GM19397 (cell line): Measurements from ENCODE around the gene CYB5A.
"Not testable (repeated sequence)": the region's sequence is repeated elsewhere in the genome, so short reads cannot be mapped to it uniquely, and the experiment has no call there.

Experiments used
- ATAC-seq: cut with Tn5 transposase; IDR thresholded peaks from one replicate; pipeline ENCODE4 v1.9.1; 2021; ENCODE audit warnings: mild to moderate bottlenecking, moderate library complexity; ENCODE audit not compliant: unreplicated experiment

CYB5A gene

GRCh38 chr18:74299162-74299561 lies 7.4 kb upstream of the CYB5A start:
- ATAC-seq, result no peak

DNA sequence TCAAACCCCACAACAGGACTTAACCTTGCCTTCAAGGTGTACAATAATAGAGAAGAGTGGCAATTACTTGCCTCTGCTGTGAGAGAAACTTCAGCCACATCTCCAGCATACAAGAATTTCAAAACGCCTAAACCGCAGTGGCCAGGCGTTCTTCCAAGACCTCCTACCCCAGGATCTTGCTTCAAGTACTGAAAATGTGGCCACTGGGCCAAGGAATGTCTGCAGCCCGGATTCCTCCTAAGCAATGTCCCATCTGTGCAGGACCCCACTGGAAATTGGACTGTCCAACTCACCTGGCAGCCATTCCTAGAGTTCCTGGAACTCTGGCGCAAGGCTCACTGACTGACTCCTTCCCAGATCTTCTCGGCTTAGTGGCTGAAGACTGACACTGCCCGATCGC lies 2.8 kb upstream of the CYB5A start:
- ATAC-seq, result no peak

GRCh38 chr18:74292982-74293381 lies 1.2 kb upstream of the CYB5A start:
- not testable (repeated sequence) for ATAC-seq

DNA sequence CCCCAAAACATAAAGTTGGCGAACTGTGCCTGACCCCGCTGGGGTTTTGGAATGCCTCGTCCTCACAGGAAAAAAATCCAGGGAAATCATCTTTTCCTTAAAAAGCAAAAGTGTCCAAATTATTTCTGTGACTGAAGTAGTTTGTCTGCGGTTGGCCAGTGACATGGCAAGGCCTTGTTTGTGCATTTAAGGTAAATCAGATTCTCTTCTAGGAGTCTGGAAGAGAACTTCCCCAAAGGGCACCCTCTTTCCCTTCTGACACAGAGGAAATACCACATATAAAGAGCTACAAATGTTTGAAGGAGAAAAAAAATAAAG lies 737 bp upstream of the CYB5A start:
- ATAC-seq, result no peak

DNA sequence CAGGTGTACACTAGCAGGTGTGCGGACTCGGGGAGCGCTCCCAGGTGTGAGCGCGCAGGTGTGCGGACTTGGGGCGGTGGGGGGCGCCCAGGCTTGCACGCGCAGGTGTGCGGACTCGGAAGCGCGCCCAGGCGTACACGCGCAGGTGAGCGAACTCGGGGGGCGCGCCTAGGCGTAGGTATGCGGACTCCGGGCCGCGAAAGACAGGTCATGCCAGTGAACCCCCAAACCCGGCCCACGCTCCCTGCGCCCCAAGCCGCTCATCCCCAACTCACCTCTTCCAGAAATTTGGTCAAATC lies 342 bp downstream of the CYB5A start:
- ATAC-seq, result no peak

GRCh38 chr18:74290794-74291471 lies 830 bp downstream of the CYB5A start:
- ATAC-seq, result no peak

- no peak for ATAC-seq
Observed at GRCh38 chr18:74290021-74290420, 1.7 kb downstream of the CYB5A start.

- no peak for ATAC-seq
Observed at GRCh38 chr18:74289137-74289536, 2.6 kb downstream of the CYB5A start.

DNA sequence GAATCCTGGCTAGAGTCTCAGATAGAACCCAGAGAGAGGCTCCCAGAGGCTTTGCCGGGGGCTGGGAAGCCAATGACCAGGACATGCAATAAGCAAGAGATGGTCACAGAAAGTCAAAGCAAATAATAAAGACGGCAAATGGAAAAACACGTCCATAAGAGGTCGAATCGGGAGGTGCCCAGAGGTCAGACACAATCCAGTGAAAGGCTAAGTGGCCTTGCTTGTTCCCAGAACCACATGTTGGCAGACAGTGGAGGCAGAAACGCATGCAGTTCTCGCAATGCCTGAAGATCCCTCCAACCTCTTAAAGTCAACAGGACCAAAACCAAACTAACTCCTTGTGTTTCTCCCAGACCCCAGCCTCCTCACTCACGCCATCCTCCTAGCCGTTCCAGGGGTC lies 3.0 kb downstream of the CYB5A start:
- ATAC-seq, result no peak

DNA sequence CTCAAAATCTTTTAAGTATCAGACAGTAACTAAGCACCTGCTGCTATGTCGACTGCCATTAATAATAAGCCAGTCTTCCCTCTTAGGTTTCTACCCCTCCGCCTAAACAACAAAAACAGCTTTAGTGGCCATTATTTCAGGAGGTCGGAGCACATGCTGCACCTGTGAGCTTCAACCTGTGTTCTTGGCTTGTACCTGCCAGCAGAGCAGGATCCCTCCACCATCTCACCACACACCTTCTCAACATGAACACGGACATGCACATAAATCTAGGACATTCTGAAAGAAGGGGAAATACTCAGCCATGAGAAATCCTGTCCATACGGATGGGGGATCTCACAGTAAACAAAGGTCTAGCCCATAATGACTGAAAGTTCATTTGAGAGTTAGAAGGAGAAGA lies 3.7 kb downstream of the CYB5A start:
- ATAC-seq, result no peak

GRCh38 chr18:74286856-74287255 lies 4.9 kb downstream of the CYB5A start:
- ATAC-seq, result no peak

DNA sequence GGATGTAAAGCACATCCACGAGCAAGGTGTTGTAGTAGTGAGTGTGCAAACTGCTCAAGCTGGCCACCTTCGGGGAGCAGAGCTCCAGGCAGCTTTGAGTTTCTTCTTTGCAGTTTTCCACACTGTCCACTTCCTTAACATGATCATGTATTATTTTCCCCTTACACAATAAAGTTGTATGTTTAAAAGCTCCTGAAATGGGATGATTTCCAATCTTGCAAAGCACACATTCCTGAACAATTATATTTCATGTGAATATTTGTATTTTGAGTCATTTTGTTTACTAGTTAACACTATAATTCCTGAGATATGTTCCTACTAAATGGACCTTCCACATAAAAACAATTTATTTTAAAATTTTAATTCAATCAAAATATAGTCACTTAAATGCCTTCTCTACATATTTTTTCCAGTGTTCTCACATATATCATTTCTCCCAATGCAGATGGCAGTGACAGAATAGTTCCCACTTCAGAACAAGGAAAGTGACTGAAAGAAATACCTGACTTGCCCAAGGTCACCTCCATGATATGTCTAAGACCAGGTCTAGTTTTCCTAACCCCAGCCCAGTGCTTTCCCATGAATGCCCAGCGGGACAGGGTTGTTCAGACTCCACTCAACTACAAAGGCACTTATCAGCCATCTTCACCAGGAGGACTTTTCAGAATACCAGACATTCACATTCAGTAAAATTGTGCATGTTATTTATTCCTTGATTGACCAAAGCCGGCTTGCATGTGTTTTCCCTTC lies 5.5 kb downstream of the CYB5A start:
- no peak for ATAC-seq

- ATAC-seq, result not testable (repeated sequence)
Observed at GRCh38 chr18:74285583-74285982, 6.2 kb downstream of the CYB5A start.

- no peak for ATAC-seq
Observed at GRCh38 chr18:74284980-74285355, 6.8 kb downstream of the CYB5A start.

- no peak for ATAC-seq
Observed at GRCh38 chr18:74284191-74284979, 7.4 kb downstream of the CYB5A start.

- ATAC-seq, result no peak
Observed at GRCh38 chr18:74283646-74284045, 8.1 kb downstream of the CYB5A start.

GRCh38 chr18:74282755-74283554 lies 8.8 kb downstream of the CYB5A start:
- no peak for ATAC-seq

DNA sequence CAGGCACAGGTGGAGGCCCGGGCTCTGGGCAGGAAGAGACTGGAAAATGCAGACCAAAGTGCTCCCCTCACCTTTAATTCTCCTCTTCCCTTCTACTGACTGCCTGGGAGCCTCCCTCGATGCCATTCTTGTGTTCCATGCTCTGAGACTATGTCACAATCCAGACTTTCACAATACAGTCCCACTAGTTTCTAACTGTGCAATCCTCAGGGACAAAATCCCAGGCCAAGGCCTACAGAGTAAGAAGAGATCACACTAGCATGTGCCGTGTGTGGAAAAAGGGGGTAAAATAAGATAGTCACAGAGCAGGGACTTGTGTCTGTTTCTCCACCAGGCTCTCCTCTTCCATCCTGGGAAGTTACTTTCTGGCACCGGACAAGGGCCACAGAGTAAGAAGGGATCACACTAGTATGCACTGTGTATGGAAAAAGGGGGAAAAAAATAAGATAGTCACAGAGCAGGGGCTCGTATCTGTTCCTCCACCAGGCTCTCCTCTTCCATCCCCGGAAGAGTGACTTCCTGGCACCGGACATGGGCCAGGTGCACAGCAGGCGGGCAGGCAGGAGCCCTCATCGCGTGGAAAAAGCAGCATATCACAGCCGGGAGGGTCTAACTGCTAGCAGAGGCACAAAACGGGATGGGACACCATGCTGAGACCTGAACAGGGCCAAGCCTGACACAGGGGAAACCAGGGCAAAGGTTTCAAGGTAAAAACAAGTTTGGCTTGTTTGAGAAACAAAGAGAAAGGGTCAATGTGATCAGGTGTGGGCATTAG lies 9.6 kb downstream of the CYB5A start:
- no peak for ATAC-seq

DNA sequence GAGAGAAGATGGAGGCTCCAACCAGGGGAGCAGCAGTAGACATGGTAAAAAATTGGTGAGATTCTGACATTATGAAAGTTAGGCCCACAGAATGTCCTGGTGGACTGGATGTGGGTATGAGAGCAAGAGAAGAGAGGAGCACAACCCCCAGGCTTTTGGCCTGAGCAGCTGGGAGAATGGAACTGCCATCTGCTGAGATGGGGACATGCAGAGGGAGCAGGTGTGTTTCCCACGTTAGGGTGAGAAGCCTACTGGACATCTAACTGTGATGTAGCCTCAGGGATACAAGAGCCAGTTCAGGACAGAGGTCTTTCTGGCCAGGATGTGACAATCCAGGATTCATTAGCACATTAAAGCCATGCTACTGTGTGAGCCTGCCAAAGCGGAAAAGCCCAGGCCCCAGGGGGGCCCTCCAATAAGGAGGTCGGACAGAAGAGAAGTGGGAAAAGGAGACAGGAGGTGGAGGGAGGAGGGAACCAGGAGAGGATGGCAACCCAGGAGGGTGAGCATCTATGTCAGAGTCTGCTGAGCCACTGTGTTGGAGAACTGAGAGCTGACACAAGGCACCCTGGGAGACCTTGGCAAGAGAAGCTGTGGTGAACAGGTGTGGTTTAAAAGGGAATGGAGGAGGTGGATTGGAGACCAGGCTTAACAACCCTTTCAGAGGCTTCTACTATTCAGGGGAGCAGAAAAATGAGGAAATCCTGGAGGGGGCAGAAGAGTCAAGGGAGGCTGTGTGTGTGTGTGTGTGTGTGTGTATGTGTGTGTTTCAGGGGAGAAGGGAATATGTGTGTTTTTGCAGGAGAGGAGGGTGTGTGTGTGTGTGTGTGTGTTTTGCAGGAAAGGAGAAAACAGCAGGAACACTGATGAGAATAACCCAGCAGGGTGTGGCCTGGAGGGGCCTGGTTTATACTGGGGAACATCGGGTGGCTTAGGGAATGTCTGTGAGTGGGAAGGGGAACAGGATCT lies 10.5 kb downstream of the CYB5A start:
- ATAC-seq, result no peak

DNA sequence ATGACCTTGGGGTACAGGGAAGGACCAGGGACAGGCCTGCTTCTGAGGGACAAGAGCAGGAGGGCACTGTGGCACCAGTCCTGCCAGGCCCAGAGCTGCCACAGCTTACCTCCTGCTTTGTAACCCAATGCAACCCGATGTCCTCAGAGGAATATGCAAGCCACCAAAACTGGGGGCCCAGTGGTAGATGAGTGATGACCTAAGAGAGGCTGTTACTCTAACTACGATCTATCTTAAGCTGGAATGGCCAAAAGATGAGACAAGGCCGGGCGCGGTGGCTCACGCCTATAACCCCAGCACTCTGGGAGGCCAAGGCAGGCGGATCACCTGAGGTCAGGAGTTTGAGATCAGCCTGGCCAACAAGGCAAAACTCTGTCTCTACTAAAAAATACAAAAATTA lies 12.8 kb downstream of the CYB5A start:
- no peak for ATAC-seq
